Endothelial cell of umbilical vein (primary cell): ENCODE measurements around the gene MGARP. TPM values are rescaled to one million over a fixed set of nuclear protein-coding genes. Genes with fewer than 3 reads are reported as not detected.

Experiments
- BruUV-seq: library from RNA; stranded (reverse); fragments of 400-500 nt; replicated peaks from 2 replicates; lab custom pipeline; 2021; lab: Mats Ljungman, UMichigan
- CTCF ChIA-PET: fragments of 300-600, 350-600 bp; sonication (Branson Sonifier 250); formaldehyde crosslinking; loops from one replicate; lab custom pipeline; 2021; ENCODE audit warnings: antibody characterized with exemption, inconsistent platforms; lab: Charles Lee
- POLR2A ChIA-PET: fragments of 300-600, 350-600 bp; sonication (Branson Sonifier 250); formaldehyde crosslinking; loops from one replicate; lab custom pipeline; 2021; ENCODE audit warnings: antibody characterized with exemption, inconsistent platforms; lab: Charles Lee
- DNase-seq: peaks from one replicate; pipeline ENCODE4 v3.0.0-alpha.2; 2011; ENCODE audit warnings: low read depth, low spot score
- FAIRE-seq: peaks from 2 replicates; lab custom pipeline; 2011; peaks lifted over from hg19 to GRCh38; lab: Jason Lieb, UNC
- H2AFZ ChIP-seq: 2 replicates; pipeline ENCODE4 v1.6.0; 2012; ENCODE audit warnings: low read depth, low read length, control low read depth, inconsistent platforms
- H3K27ac ChIP-seq: 2 replicates; pipeline ENCODE4 v1.5.1; 2011; ENCODE audit warnings: low read depth, mild to moderate bottlenecking, control low read depth, low read length, moderate library complexity; ENCODE audit not compliant: insufficient read depth
- H3K27me3 ChIP-seq, 2 experiments: 2 replicates each; pipeline versions ENCODE4 v1.6.0 to v1.6.1; 2011; ENCODE audit warnings: low read length in 2 of 2, mixed read lengths in 1 of 2; ENCODE audit not compliant: control insufficient read depth in 2 of 2, insufficient read depth in 2 of 2
- H3K36me3 ChIP-seq, 2 experiments: 2 replicates in 1 of 2; 3 replicates in 1 of 2; pipeline ENCODE4 v1.5.1; 2011; ENCODE audit warnings: low read length in 2 of 2, mild to moderate bottlenecking in 1 of 2, moderate library complexity in 1 of 2; ENCODE audit not compliant: control insufficient read depth in 2 of 2, insufficient read depth in 2 of 2; ENCODE audit errors: extremely low read depth in 1 of 2
- H3K4me1 ChIP-seq: 3 replicates; pipeline ENCODE4 v1.5.1; 2011; ENCODE audit warnings: mild to moderate bottlenecking, low read length; ENCODE audit not compliant: control insufficient read depth, insufficient read depth; ENCODE audit errors: extremely low read depth
- H3K4me2 ChIP-seq: 2 replicates; pipeline ENCODE4 v1.6.1; 2011; ENCODE audit warnings: low read length, control low read depth, mixed read lengths; ENCODE audit not compliant: insufficient read depth
- H3K4me3 ChIP-seq, 3 experiments: fragments of 200-600 bp in 1 of 3; sonication (generic), shearing (Covaris generic) in 1 of 3; replicated peaks in 1 of 3; 2 replicates each; pipeline ENCODE4 v1.5.1; 2011 to 2016; ENCODE audit warnings: control low read depth in 3 of 3, low read length in 3 of 3, mild to moderate bottlenecking in 2 of 3, inconsistent platforms in 1 of 3, low read depth in 1 of 3, moderate library complexity in 1 of 3; ENCODE audit not compliant: insufficient read depth in 1 of 3
- H3K79me2 ChIP-seq: 2 replicates; pipeline ENCODE4 v1.6.0; 2012; ENCODE audit warnings: low read length, inconsistent platforms; ENCODE audit not compliant: control insufficient read depth, insufficient read depth
- H3K9ac ChIP-seq: replicated peaks from 2 replicates; pipeline ENCODE3; 2011; ENCODE audit warnings: low read length, control low read depth; ENCODE audit not compliant: insufficient read depth; ENCODE audit errors: extremely low read depth
- H3K9me1 ChIP-seq: replicated peaks from 3 replicates; pipeline ENCODE4 v1.6.0; 2011; ENCODE audit warnings: mild to moderate bottlenecking, low read length; ENCODE audit not compliant: control insufficient read depth, insufficient read depth; ENCODE audit errors: extremely low read depth
- H3K9me3 ChIP-seq: replicated peaks from 2 replicates; pipeline ENCODE4 v1.5.1; 2012; ENCODE audit warnings: low read length, inconsistent platforms; ENCODE audit not compliant: control insufficient read depth, insufficient read depth
- H4K20me1 ChIP-seq: replicated peaks from 2 replicates; pipeline ENCODE3; 2011; ENCODE audit warnings: mild to moderate bottlenecking, low read length; ENCODE audit not compliant: control insufficient read depth, insufficient read depth; ENCODE audit errors: extremely low read depth
- CTCF ChIP-seq, 2 donors: IDR thresholded peaks; 1 replicate in 1 of 2; 2 replicates in 1 of 2; pipeline ENCODE4 v1.5.1; 2011; ENCODE audit warnings: low read length in 2 of 2, mild to moderate bottlenecking in 2 of 2, moderate library complexity in 2 of 2, control low read depth in 1 of 2, inconsistent platforms in 1 of 2, low read depth in 1 of 2; ENCODE audit not compliant: insufficient read depth in 1 of 2; ENCODE audit errors: extremely low read depth in 1 of 2
- FOS ChIP-seq: IDR thresholded peaks from 2 replicates; pipeline ENCODE4 v1.6.1; 2011; ENCODE audit warnings: mild to moderate bottlenecking, low read length, moderate library complexity, borderline replicate concordance; ENCODE audit not compliant: insufficient read depth
- GATA2 ChIP-seq: IDR thresholded peaks from 2 replicates; pipeline ENCODE4 v1.7.0; 2011; ENCODE audit warnings: low read depth, mild to moderate bottlenecking, moderate library complexity, mixed read lengths, low read length; ENCODE audit not compliant: insufficient read length, insufficient read depth
- MAX ChIP-seq: IDR thresholded peaks from 2 replicates; pipeline ENCODE4 v1.6.1; 2011; ENCODE audit not compliant: insufficient read depth, insufficient read length
- MYC ChIP-seq: IDR thresholded peaks from one replicate; pipeline ENCODE4 v1.6.1; 2011; ENCODE audit warnings: mild to moderate bottlenecking, low read depth, low read length
- dilution Hi-C: fragments of 300-500 bp; cut with MboI; formaldehyde crosslinking; loops from one replicate; pipeline ENCODE4 v1.15.0; 2019; ENCODE audit warnings: low sequenced_read_pairs; ENCODE audit not compliant: extremely low pct_ligation_motif_present
- intact Hi-C: fragments of 100-400 bp; cut with micrococcal nuclease; formaldehyde crosslinking; loops from one replicate; pipeline ENCODE4 v1.10.0; 2022
- polyA plus RNA-seq, 4 experiments: library from polyadenylated mRNA; depleted of rRNA in 3 of 4; stranded (reverse) in 3 of 4; unstranded in 1 of 4; fragments of >200 nt; gene quantifications; 2 replicates each; pipeline versions ENCODE4 v1.2.1 to v1.2.3, GENCODE V29; 2011 to 2012; ENCODE audit warnings: missing spikeins in 1 of 4
- total RNA-seq: library from RNA; stranded (reverse); gene quantifications from 2 replicates; pipeline ENCODE4 v1.2.3, GENCODE V29; 2021

Gene MGARP
- total and polyA plus RNA-seq, 2 donors (not counting 3 experiments of a cell fraction or from before 2014, with no cell fraction given) = 25.9 to 26.6 TPM

- ChIA-PET CTCF (interaction anchor here (1.0 to 2.3 kb wide), 4 partner anchors 9 to 39 kb away, joined by 3 to 23 read pairs (median 5); no protein-coding TSS in a partner anchor), POLR2A (interaction anchor here (0.6 kb wide), 1 partner anchor 1028 kb away, joined by 3 read pairs; no protein-coding TSS in a partner anchor)
- BruUV-seq = no TSS peak
- Histone ChIP-seq H3K36me3 (no peaks in the 10 kb centered on the region), H3K9me3 (no peaks in the 10 kb centered on the region), H3K4me1 (peaks cover 14% of the 10 kb centered on the region), H3K4me3 (no peak overlapping the region), H2AFZ (no peak overlapping the region), H3K9ac (no peak overlapping the region), H3K9me1 (no peaks in the 10 kb centered on the region), H3K27me3 (no peaks in the 10 kb centered on the region), H3K79me2 (no peaks in the 10 kb centered on the region), H4K20me1 (no peaks in the 10 kb centered on the region), H3K4me2 (no peak overlapping the region), H3K27ac (no peak overlapping the region)
- DNase-seq (no peak), FAIRE-seq (no peak)
- no peak for TF ChIP-seq GATA2
- TF ChIP-seq CTCF (IDR thresholded peaks at IDR 0.05; ENCODE audit: extremely low read depth in 1 of 2, insufficient read depth in 1 of 2, low read depth in 1 of 2, low read length in 2 of 2) = no peak
- no peak for TF ChIP-seq FOS
- TF ChIP-seq MAX = no peak
- TF ChIP-seq MYC = no peak
- intact Hi-C loops = no loop called here
- dilution Hi-C loops = no loop called here
Observed at GRCh38 chr4:139267301-139267700, 12.7 kb downstream of the MGARP start.
